Cardiac muscle cell (in vitro differentiated cells and primary cell): Measurements from ENCODE around the gene CYP2D6. TPM values are rescaled to one million over a fixed set of nuclear protein-coding genes. Genes with fewer than 3 reads are reported as not detected.

ENCODE experiments used
- DNase-seq, 2 donors: peaks; one replicate each; pipeline versions ENCODE4 v3.0.0 to v3.0.0-alpha.2; 2010 to 2017; ENCODE audit warnings: low read depth in 1 of 2, low spot score in 1 of 2
- H3K27ac ChIP-seq: fragments of 200-600 bp; sonication (generic); 2 replicates; pipeline ENCODE4 v1.5.1; 2016
- H3K27me3 ChIP-seq: fragments of 200-600 bp; sonication (generic); 2 replicates; pipeline ENCODE4 v1.6.0; 2016; ENCODE audit warnings: control low read depth
- H3K36me3 ChIP-seq: fragments of 200-600 bp; sonication (generic); 2 replicates; pipeline ENCODE4 v1.5.1; 2016; ENCODE audit warnings: control low read depth
- H3K4me1 ChIP-seq: fragments of 200-600 bp; sonication (generic); 2 replicates; pipeline ENCODE4 v1.8.1; 2017; ENCODE audit warnings: low read depth, mild to moderate bottlenecking, mixed run types
- H3K4me3 ChIP-seq: fragments of 200-600 bp; sonication (generic); 2 replicates; pipeline ENCODE4 v1.5.1; 2016; ENCODE audit warnings: mild to moderate bottlenecking
- H3K9me3 ChIP-seq: fragments of 200-600 bp; sonication (generic); 2 replicates; pipeline ENCODE4 v1.5.1; 2017; ENCODE audit warnings: low read depth, mild to moderate bottlenecking, control low read depth
- CTCF ChIP-seq: IDR thresholded peaks from 2 replicates; pipeline ENCODE4 v1.5.1; 2012; ENCODE audit warnings: low read depth, mild to moderate bottlenecking, low read length
- polyA plus RNA-seq: library from polyadenylated mRNA; unstranded; fragments of >200 nt; fragmentation: Nextera tagmentation; extraction: Ambion mirVana; gene quantifications from 2 replicates; pipeline ENCODE4 v1.2.1, GENCODE V29; 2016
- total RNA-seq: library from RNA; depleted of rRNA; stranded (reverse); fragments of >200 nt; gene quantifications from 2 replicates; pipeline ENCODE4 v1.2.3, GENCODE V29; 2016

The CYP2D6 gene
- total and polyA plus RNA-seq, 2 experiments from 2014 or later: 2.2 to 2.6 TPM

GRCh38 chr22:42170946-42171345 lies 40.3 kb upstream of the CYP2D6 start:
- no peaks in the 10 kb centered on the region for H3K36me3 ChIP-seq
- no peaks in the 10 kb centered on the region for H3K27me3 ChIP-seq
- no peaks in the 10 kb centered on the region for H3K9me3 ChIP-seq
- H3K4me3 ChIP-seq: no peak overlapping the region
- no peak for TF ChIP-seq CTCF
- H3K27ac ChIP-seq: no peak overlapping the region
- peaks cover 27% of the 10 kb centered on the region for H3K4me1 ChIP-seq
- DNase-seq: no peak

- DNase-seq: peak; percentile 81 to 82
- Histone ChIP-seq H3K27ac (no peak overlapping the region), H3K4me3 (no peak overlapping the region), H3K9me3 (no peaks in the 10 kb centered on the region), H3K4me1 (peaks cover 27% of the 10 kb centered on the region), H3K36me3 (no peaks in the 10 kb centered on the region), H3K27me3 (no peaks in the 10 kb centered on the region)
- peak; percentile 95 for TF ChIP-seq CTCF
Measured at GRCh38 chr22:42169055-42169469, 38.5 kb upstream of the CYP2D6 start.

- no peak for TF ChIP-seq CTCF
- H3K27ac ChIP-seq: no peak overlapping the region
- H3K9me3 ChIP-seq: no peaks in the 10 kb centered on the region
- no peaks in the 10 kb centered on the region for H3K36me3 ChIP-seq
- peaks cover 27% of the 10 kb centered on the region for H3K4me1 ChIP-seq
- no peak overlapping the region for H3K4me3 ChIP-seq
- H3K27me3 ChIP-seq: no peaks in the 10 kb centered on the region
- DNase-seq: no peak
Measured at GRCh38 chr22:42168476-42168875, 37.9 kb upstream of the CYP2D6 start.

- Histone ChIP-seq H3K4me1 (peaks cover 15% of the 10 kb centered on the region), H3K36me3 (no peaks in the 10 kb centered on the region), H3K4me3 (no peak overlapping the region), H3K27me3 (no peaks in the 10 kb centered on the region), H3K27ac (peak overlapping the region; percentile 51), H3K9me3 (no peaks in the 10 kb centered on the region)
- DNase-seq: peak in 1 of 2 donors; percentile 22
- TF ChIP-seq CTCF: no peak
Measured at GRCh38 chr22:42167066-42167465, 36.5 kb upstream of the CYP2D6 start.

- TF ChIP-seq CTCF: no peak
- Histone ChIP-seq H3K27me3 (no peaks in the 10 kb centered on the region), H3K4me3 (no peak overlapping the region), H3K9me3 (no peaks in the 10 kb centered on the region), H3K36me3 (no peaks in the 10 kb centered on the region), H3K4me1 (peaks cover 6% of the 10 kb centered on the region), H3K27ac (no peak overlapping the region)
- DNase-seq: no peak
Measured at GRCh38 chr22:42164901-42165300, 34.3 kb upstream of the CYP2D6 start.

GRCh38 chr22:42163515-42163914 lies 32.9 kb upstream of the CYP2D6 start:
- Histone ChIP-seq H3K36me3 (no peaks in the 10 kb centered on the region), H3K9me3 (no peaks in the 10 kb centered on the region), H3K4me3 (no peak overlapping the region), H3K4me1 (peaks cover 6% of the 10 kb centered on the region), H3K27ac (no peak overlapping the region), H3K27me3 (no peaks in the 10 kb centered on the region)
- TF ChIP-seq CTCF: no peak
- no peak for DNase-seq
